NCI-H524 treated with DMSO at 0.1 percent for 48 hours (cell line): ENCODE data around the gene TFEB.

Experiments
- DNase-seq: peaks from one replicate; lab custom pipeline; 2025; lab: John Stamatoyannopoulos, UW

The TFEB gene

GRCh38 chr6:41675176-41675775 is 60.1 kb downstream of the TFEB start:
- DNase-seq = peak; percentile 93

- no peak for DNase-seq
Measured at GRCh38 chr6:41674231-41675000, 61.0 kb downstream of the TFEB start.

- peak; percentile 21 for DNase-seq
Measured at GRCh38 chr6:41673704-41674000, 61.8 kb downstream of the TFEB start.

GRCh38 chr6:41672816-41673703 is 62.3 kb downstream of the TFEB start:
- DNase-seq = no peak

GRCh38 chr6:41672016-41672415 is 63.4 kb downstream of the TFEB start:
- no peak for DNase-seq

GRCh38 chr6:41671376-41671775 is 64.0 kb downstream of the TFEB start:
- no peak for DNase-seq

GRCh38 chr6:41670703-41671360 is 64.6 kb downstream of the TFEB start:
- no peak for DNase-seq

GRCh38 chr6:41668968-41669367 is 66.4 kb downstream of the TFEB start:
- DNase-seq = no peak

GRCh38 chr6:41667195-41667594 is 68.2 kb downstream of the TFEB start:
- no peak for DNase-seq

- no peak for DNase-seq
Measured at GRCh38 chr6:41664271-41664670, 71.1 kb downstream of the TFEB start.

- no peak for DNase-seq
Measured at GRCh38 chr6:41663568-41663967, 71.8 kb downstream of the TFEB start.

- no peak for DNase-seq
Measured at GRCh38 chr6:41659935-41660334, 75.5 kb downstream of the TFEB start.

- DNase-seq = no peak
Measured at GRCh38 chr6:41658636-41659035, 76.8 kb downstream of the TFEB start.

GRCh38 chr6:41657131-41658094 is 78.0 kb downstream of the TFEB start:
- no peak for DNase-seq

GRCh38 chr6:41656002-41656691 is 79.3 kb downstream of the TFEB start:
- no peak for DNase-seq

GRCh38 chr6:41655646-41656001 is 79.8 kb downstream of the TFEB start:
- DNase-seq = no peak

- no peak for DNase-seq
Measured at GRCh38 chr6:41655176-41655575, 80.2 kb downstream of the TFEB start.

- DNase-seq = no peak
Measured at GRCh38 chr6:41654698-41655151, 80.7 kb downstream of the TFEB start.

- no peak for DNase-seq
Measured at GRCh38 chr6:41654151-41654697, 81.2 kb downstream of the TFEB start.

- DNase-seq = no peak
Measured at GRCh38 chr6:41653691-41654090, 81.7 kb downstream of the TFEB start.
